Ishikawa (cell line): Measurements from ENCODE around the gene ERBB3.

Experiments used
- CEBPB ChIP-seq: IDR thresholded peaks from 2 replicates; pipeline ENCODE4 v1.6.1; 2012
- EP300 ChIP-seq: IDR thresholded peaks from 2 replicates; pipeline ENCODE4 v1.6.1; 2012; ENCODE audit warnings: borderline replicate concordance
- RAD21 ChIP-seq: IDR thresholded peaks from 2 replicates; pipeline ENCODE4 v1.6.1; 2012; ENCODE audit warnings: low read depth
- REST ChIP-seq: IDR thresholded peaks from 2 replicates; pipeline ENCODE4 v1.6.1; 2012; ENCODE audit warnings: low read depth, mild to moderate bottlenecking
- TAF1 ChIP-seq: IDR thresholded peaks from 2 replicates; pipeline ENCODE4 v1.6.1; 2012; ENCODE audit warnings: low read depth, mild to moderate bottlenecking
- TCF12 ChIP-seq: IDR thresholded peaks from 2 replicates; pipeline ENCODE4 v1.6.1; 2012; ENCODE audit warnings: low read depth

DNA sequence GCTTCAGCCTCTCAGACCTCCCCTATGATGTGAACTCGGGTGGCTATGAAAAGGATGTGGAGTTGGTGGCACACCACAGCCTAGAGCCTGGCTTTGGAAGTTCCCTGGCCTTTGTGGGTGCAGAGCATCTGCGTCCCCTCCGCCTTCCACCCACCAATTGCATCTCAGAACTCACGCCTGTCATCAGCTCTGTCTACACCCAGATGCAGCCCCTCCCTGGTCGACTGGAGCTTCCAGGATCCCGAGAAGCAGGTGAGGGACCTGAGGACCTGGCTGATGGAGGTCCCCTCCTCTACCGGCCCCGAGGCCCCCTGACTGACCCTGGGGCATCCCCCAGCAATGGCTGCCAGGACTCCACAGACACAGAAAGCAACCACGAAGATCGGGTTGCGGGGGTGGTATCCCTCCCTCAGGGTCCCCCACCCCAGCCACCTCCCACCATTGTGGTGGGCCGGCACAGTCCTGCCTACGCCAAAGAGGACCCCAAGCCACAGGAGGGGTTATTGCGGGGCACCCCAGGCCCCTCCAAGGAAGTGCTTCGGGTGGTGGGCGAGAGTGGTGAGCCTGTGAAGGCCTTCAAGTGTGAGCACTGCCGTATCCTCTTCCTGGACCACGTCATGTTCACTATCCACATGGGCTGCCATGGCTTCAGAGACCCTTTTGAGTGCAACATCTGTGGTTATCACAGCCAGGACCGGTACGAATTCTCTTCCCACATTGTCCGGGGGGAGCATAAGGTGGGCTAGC is 45.2 kb upstream of the ERBB3 start:
- no peak for TF ChIP-seq REST
- no peak for TF ChIP-seq CEBPB
- no peak for TF ChIP-seq TAF1
- no peak for TF ChIP-seq TCF12
- TF ChIP-seq RAD21, result no peak
- TF ChIP-seq EP300, result no peak
